Kidney glomerular epithelial cell (primary cell): Measurements from ENCODE around the gene PPP1R12A.
"Not testable (repeated sequence)": the region's sequence is repeated elsewhere in the genome, so short reads cannot be mapped to it uniquely, and the experiment has no call there.

Source experiments
- DNase-seq: peaks from one replicate; lab custom pipeline; 2025; lab: John Stamatoyannopoulos, UW

PPP1R12A gene

GRCh38 chr12:79891506-79892162 lies 43.3 kb downstream of the PPP1R12A start:
- no peak for DNase-seq

- DNase-seq: peak; percentile 27
Measured at GRCh38 chr12:79887890-79888289, 47.0 kb downstream of the PPP1R12A start.

- DNase-seq: peak; percentile 45
Measured at GRCh38 chr12:79886917-79887519, 47.9 kb downstream of the PPP1R12A start.

- DNase-seq: no peak
Measured at GRCh38 chr12:79885911-79886490, 48.9 kb downstream of the PPP1R12A start.

GRCh38 chr12:79884401-79885006 lies 50.4 kb downstream of the PPP1R12A start:
- peak; percentile 3 for DNase-seq

GRCh38 chr12:79883216-79883615 lies 51.7 kb downstream of the PPP1R12A start:
- DNase-seq: peak; percentile 7

GRCh38 chr12:79881351-79881750 lies 53.5 kb downstream of the PPP1R12A start:
- no peak for DNase-seq

- not testable (repeated sequence) for DNase-seq
Measured at GRCh38 chr12:79878506-79878905, 56.4 kb downstream of the PPP1R12A start.

- DNase-seq: no peak
Measured at GRCh38 chr12:79877246-79877645, 57.7 kb downstream of the PPP1R12A start.

GRCh38 chr12:79874665-79875064 lies 60.2 kb downstream of the PPP1R12A start:
- no peak for DNase-seq

- DNase-seq: no peak
Measured at GRCh38 chr12:79873201-79873600, 61.7 kb downstream of the PPP1R12A start.

- no peak for DNase-seq
Measured at GRCh38 chr12:79871621-79872020, 63.3 kb downstream of the PPP1R12A start.

- no peak for DNase-seq
Measured at GRCh38 chr12:79870916-79871315, 64.0 kb downstream of the PPP1R12A start.

GRCh38 chr12:79859646-79860045 lies 75.3 kb downstream of the PPP1R12A start:
- DNase-seq: no peak

- no peak for DNase-seq
Measured at GRCh38 chr12:79858518-79858917, 76.4 kb downstream of the PPP1R12A start.

- no peak for DNase-seq
Measured at GRCh38 chr12:79857675-79858074, 77.2 kb downstream of the PPP1R12A start.

- no peak for DNase-seq
Measured at GRCh38 chr12:79850610-79851299, 84.1 kb downstream of the PPP1R12A start.

- DNase-seq: no peak
Measured at GRCh38 chr12:79848339-79848738, 86.6 kb downstream of the PPP1R12A start.

- no peak for DNase-seq
Measured at GRCh38 chr12:79847417-79847816, 87.5 kb downstream of the PPP1R12A start.

- peak; percentile 73 for DNase-seq
Measured at GRCh38 chr12:79844693-79845092, 90.2 kb downstream of the PPP1R12A start.

GRCh38 chr12:79843978-79844377 lies 90.9 kb downstream of the PPP1R12A start:
- DNase-seq: no peak

GRCh38 chr12:79842630-79843029 lies 92.3 kb downstream of the PPP1R12A start:
- DNase-seq: no peak

GRCh38 chr12:79841878-79842265 lies 93.0 kb downstream of the PPP1R12A start:
- DNase-seq: no peak
